AG10803 (cell line): ENCODE data around the gene HSD17B2.
A peak's percentile ranks its signal among the peaks of the same experiment; 100 is the strongest.

Source experiments
- DNase-seq: peaks from one replicate; pipeline ENCODE4 v3.0.0; 2010; ENCODE audit warnings: low read depth
- H3K4me3 ChIP-seq: 2 replicates; pipeline ENCODE4 v1.5.1; 2011; ENCODE audit warnings: mild to moderate bottlenecking, low read length, control low read depth
- CTCF ChIP-seq: conservative IDR thresholded peaks from 2 replicates; pipeline ENCODE4 v1.5.1; 2011; ENCODE audit warnings: mild to moderate bottlenecking, low read length, control low read depth, inconsistent platforms

The HSD17B2 gene

GRCh38 chr16:82051656-82052055, 16.6 kb downstream of the HSD17B2 start:
- no peak overlapping the region for H3K4me3 ChIP-seq
- DNase-seq = no peak
- TF ChIP-seq CTCF = no peak

GRCh38 chr16:82055117-82055516, 20.1 kb downstream of the HSD17B2 start:
- no peak overlapping the region for H3K4me3 ChIP-seq
- TF ChIP-seq CTCF = no peak
- DNase-seq = no peak

- peak; percentile 50 for DNase-seq
- no peak for TF ChIP-seq CTCF
Measured at GRCh38 chr16:82055728-82056549, 20.9 kb downstream of the HSD17B2 start.

GRCh38 chr16:82056550-82056896, 21.5 kb downstream of the HSD17B2 start:
- no peak for TF ChIP-seq CTCF
- DNase-seq = no peak
- H3K4me3 ChIP-seq = no peak overlapping the region

More at GRCh38 chr16:82055728-82056549, 20.9 kb downstream of the HSD17B2 start:
- no peak overlapping the region for H3K4me3 ChIP-seq

GRCh38 chr16:82059161-82059982, 24.3 kb downstream of the HSD17B2 start:
- TF ChIP-seq CTCF = no peak
- peak; percentile 72 for DNase-seq
- H3K4me3 ChIP-seq = no peak overlapping the region

GRCh38 chr16:82059983-82060421, 24.9 kb downstream of the HSD17B2 start:
- DNase-seq = no peak
- H3K4me3 ChIP-seq = no peak overlapping the region
- no peak for TF ChIP-seq CTCF
